T-helper 1 cell (primary cell): ENCODE measurements around the gene STARD8.

Experiments used
- DNase-seq, 5 donors: peaks; one replicate each; pipeline ENCODE4 v3.0.0-alpha.2; 2012 to 2020

The STARD8 gene

GRCh38 chrX:68753218-68753617 lies 105.8 kb downstream of the STARD8 start:
- DNase-seq: no peak

- DNase-seq: no peak
Measured at GRCh38 chrX:68754406-68754805, 106.9 kb downstream of the STARD8 start.

GRCh38 chrX:68755616-68756125 lies 108.2 kb downstream of the STARD8 start:
- no peak for DNase-seq

GRCh38 chrX:68757331-68757730 lies 109.9 kb downstream of the STARD8 start:
- no peak for DNase-seq

GRCh38 chrX:68757731-68758130 lies 110.3 kb downstream of the STARD8 start:
- DNase-seq: no peak

- no peak for DNase-seq
Measured at GRCh38 chrX:68758671-68759070, 111.2 kb downstream of the STARD8 start.

- no peak for DNase-seq
Measured at GRCh38 chrX:68761086-68761485, 113.6 kb downstream of the STARD8 start.

GRCh38 chrX:68762766-68763165 lies 115.3 kb downstream of the STARD8 start:
- DNase-seq: no peak

GRCh38 chrX:68763481-68763880 lies 116.0 kb downstream of the STARD8 start:
- no peak for DNase-seq
